ENCODE data around the gene ARMC9.

DNA sequence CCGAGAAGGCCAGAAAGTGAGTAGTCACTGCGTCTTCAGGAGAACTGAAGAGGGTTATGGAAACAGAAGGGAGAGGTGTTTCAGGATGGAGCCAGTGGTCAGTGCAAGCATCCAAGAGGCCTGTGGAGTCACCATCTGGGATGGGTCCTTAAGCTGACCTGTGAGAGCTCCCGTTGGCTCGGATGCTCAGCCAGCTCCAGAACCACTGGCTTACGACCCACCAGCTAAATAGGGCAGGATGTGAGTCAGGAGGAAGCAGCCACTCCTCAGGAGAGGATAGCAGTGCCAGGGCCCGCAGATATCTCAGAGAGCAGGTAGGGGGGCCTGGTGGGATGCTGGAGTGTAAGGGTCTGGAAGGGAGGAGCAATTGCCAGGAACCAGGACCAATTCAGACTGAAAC, 134.0 kb downstream of the ARMC9 start:
- TF ChIP-seq EZH2phosphoT487 (IDR thresholded peaks at IDR 0.05; ENCODE audit: insufficient read depth, low read depth) (no peak), EZH2 (IDR thresholded peaks at IDR 0.05; ENCODE audit: insufficient read depth, poor library complexity, severe bottlenecking) (no peak)
